Astrocyte (in vitro differentiated cells and primary cell): ENCODE measurements around the gene RBM19.

Source experiments
- EZH2 ChIP-seq: IDR thresholded peaks from 2 replicates; pipeline ENCODE4 v1.6.1; 2012; ENCODE audit warnings: mild to moderate bottlenecking, low read length, inconsistent platforms; ENCODE audit not compliant: insufficient read depth
- TF ChIP-seq, protein P1 (sequence below): IDR thresholded peaks from 2 replicates; pipeline ENCODE4 v1.5.1; 2011; ENCODE audit warnings: low read depth, mild to moderate bottlenecking, inconsistent platforms, low read length, moderate library complexity; ENCODE audit not compliant: insufficient read depth

DNA sequence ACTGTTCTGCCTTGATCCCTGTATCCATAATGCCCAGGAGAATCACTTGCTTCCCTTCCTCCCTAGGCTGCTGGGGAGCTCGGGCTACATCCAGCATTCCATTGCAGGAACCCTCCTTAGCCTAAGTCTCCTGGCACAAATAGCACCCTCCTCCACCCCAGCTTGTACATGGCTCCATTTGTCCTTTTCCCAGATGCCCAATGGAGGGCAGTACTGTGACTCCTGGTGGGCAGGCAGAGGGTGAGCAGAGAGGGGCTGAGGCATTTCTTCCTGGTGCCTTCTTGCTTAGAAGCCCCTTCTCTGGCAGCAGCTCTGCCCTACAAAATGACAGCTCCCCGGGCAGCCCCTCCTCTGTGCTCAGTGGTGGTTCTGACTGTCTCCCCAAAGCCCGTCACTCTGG lies 86.5 kb downstream of the RBM19 start:
- TF ChIP-seq, protein P1, sequence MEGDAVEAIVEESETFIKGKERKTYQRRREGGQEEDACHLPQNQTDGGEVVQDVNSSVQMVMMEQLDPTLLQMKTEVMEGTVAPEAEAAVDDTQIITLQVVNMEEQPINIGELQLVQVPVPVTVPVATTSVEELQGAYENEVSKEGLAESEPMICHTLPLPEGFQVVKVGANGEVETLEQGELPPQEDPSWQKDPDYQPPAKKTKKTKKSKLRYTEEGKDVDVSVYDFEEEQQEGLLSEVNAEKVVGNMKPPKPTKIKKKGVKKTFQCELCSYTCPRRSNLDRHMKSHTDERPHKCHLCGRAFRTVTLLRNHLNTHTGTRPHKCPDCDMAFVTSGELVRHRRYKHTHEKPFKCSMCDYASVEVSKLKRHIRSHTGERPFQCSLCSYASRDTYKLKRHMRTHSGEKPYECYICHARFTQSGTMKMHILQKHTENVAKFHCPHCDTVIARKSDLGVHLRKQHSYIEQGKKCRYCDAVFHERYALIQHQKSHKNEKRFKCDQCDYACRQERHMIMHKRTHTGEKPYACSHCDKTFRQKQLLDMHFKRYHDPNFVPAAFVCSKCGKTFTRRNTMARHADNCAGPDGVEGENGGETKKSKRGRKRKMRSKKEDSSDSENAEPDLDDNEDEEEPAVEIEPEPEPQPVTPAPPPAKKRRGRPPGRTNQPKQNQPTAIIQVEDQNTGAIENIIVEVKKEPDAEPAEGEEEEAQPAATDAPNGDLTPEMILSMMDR, result no peak
- TF ChIP-seq EZH2, result no peak
